Measurements from ENCODE around the gene ITGA1.

DNA sequence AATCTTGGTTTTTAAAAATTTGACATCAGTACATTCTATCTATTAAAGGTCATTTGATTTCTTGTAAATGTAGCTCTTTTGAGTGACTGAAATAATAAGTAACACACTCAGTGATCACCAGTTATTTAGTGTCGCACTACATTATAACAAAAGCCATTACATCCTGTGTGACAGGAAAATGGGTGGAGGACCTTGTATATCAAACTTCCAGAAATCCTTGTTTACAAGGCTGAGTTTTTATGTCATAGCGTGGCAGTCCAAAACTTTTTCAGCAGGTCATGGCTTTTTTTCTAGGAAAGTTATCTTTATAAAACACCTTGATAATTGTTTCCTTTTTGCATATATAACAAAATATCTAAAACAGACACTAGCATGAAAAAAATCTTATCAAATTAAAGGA lies 14.4 kb upstream of the ITGA1 start:
- TF ChIP-seq, protein P1, sequence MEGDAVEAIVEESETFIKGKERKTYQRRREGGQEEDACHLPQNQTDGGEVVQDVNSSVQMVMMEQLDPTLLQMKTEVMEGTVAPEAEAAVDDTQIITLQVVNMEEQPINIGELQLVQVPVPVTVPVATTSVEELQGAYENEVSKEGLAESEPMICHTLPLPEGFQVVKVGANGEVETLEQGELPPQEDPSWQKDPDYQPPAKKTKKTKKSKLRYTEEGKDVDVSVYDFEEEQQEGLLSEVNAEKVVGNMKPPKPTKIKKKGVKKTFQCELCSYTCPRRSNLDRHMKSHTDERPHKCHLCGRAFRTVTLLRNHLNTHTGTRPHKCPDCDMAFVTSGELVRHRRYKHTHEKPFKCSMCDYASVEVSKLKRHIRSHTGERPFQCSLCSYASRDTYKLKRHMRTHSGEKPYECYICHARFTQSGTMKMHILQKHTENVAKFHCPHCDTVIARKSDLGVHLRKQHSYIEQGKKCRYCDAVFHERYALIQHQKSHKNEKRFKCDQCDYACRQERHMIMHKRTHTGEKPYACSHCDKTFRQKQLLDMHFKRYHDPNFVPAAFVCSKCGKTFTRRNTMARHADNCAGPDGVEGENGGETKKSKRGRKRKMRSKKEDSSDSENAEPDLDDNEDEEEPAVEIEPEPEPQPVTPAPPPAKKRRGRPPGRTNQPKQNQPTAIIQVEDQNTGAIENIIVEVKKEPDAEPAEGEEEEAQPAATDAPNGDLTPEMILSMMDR (conservative IDR thresholded peaks at IDR 0.05 in 1 of 2, IDR thresholded peaks at IDR 0.05 in 1 of 2; ENCODE audit: extremely low read depth in 1 of 2, insufficient read depth in 1 of 2, low read depth in 1 of 2, low read length in 2 of 2): no peak
- no peak for TF ChIP-seq EZH2 (IDR thresholded peaks at IDR 0.05; ENCODE audit: borderline replicate concordance, low read length)
